Fibroblast of lung (primary cell): ENCODE data around the gene WNT10A. TPM values are rescaled to one million over a fixed set of nuclear protein-coding genes. Genes with fewer than 3 reads are reported as not detected.

Source experiments
- DNase-seq, 2 donors: peaks; one replicate each; pipeline versions ENCODE4 v3.0.0 to v3.0.0-alpha.2; 2010; ENCODE audit warnings: low read depth in 2 of 2
- H2AFZ ChIP-seq: 2 replicates; pipeline ENCODE4 v1.5.1; 2012; ENCODE audit warnings: low read length, control low read depth, inconsistent platforms
- H3K27ac ChIP-seq: 2 replicates; pipeline ENCODE4 v1.5.1; 2011; ENCODE audit warnings: low read length, control low read depth; ENCODE audit not compliant: insufficient read depth
- H3K27me3 ChIP-seq: 2 replicates; pipeline ENCODE4 v1.5.1; 2011; ENCODE audit warnings: mild to moderate bottlenecking, low read length; ENCODE audit not compliant: control insufficient read depth, insufficient read depth
- H3K36me3 ChIP-seq: 2 replicates; pipeline ENCODE4 v1.5.1; 2011; ENCODE audit warnings: low read length; ENCODE audit not compliant: control insufficient read depth, insufficient read depth
- H3K4me1 ChIP-seq: 2 replicates; pipeline ENCODE4 v1.5.1; 2011; ENCODE audit warnings: low read length; ENCODE audit not compliant: control insufficient read depth, insufficient read depth; ENCODE audit errors: extremely low read depth
- H3K4me2 ChIP-seq: 2 replicates; pipeline ENCODE4 v1.5.1; 2011; ENCODE audit warnings: low read length, control low read depth; ENCODE audit not compliant: insufficient read depth; ENCODE audit errors: extremely low read depth
- H3K4me3 ChIP-seq, 4 experiments: fragments of 200-600 bp in 1 of 4; sonication (generic) in 1 of 4; replicated peaks in 1 of 4; 2 replicates each; pipeline ENCODE4 v1.5.1; 2011 to 2016; ENCODE audit warnings: low read length in 4 of 4, low read depth in 3 of 4, mild to moderate bottlenecking in 3 of 4, control low read depth in 2 of 4, inconsistent platforms in 1 of 4, mixed read lengths in 1 of 4; ENCODE audit not compliant: insufficient read depth in 1 of 4; ENCODE audit errors: control extremely low read depth in 1 of 4
- H3K79me2 ChIP-seq: 2 replicates; pipeline ENCODE4 v1.5.1; 2012; ENCODE audit warnings: mild to moderate bottlenecking, low read length, inconsistent platforms; ENCODE audit not compliant: control insufficient read depth, insufficient read depth
- H3K9ac ChIP-seq: 2 replicates; pipeline ENCODE4 v1.5.1; 2011; ENCODE audit warnings: mild to moderate bottlenecking, low read length, control low read depth; ENCODE audit not compliant: insufficient read depth
- H3K9me3 ChIP-seq: 2 replicates; pipeline ENCODE4 v1.5.1; 2012; ENCODE audit warnings: low read depth, low read length; ENCODE audit not compliant: control insufficient read depth, insufficient read depth
- H4K20me1 ChIP-seq: 2 replicates; pipeline ENCODE4 v1.5.1; 2011; ENCODE audit warnings: low read length; ENCODE audit not compliant: control insufficient read depth, insufficient read depth; ENCODE audit errors: extremely low read depth
- CTCF ChIP-seq, 2 donors: IDR thresholded peaks in 1 of 2; conservative IDR thresholded peaks in 1 of 2; 1 replicate in 1 of 2; 2 replicates in 1 of 2; pipeline ENCODE4 v1.5.1; 2011 to 2012; ENCODE audit warnings: low read length in 2 of 2, control low read depth in 1 of 2, inconsistent platforms in 1 of 2, low read depth in 1 of 2, mild to moderate bottlenecking in 1 of 2
- EZH2 ChIP-seq: IDR thresholded peaks from 2 replicates; pipeline ENCODE4 v1.5.1; 2012; ENCODE audit warnings: low read length, control low read depth, mild to moderate bottlenecking; ENCODE audit errors: missing control alignments
- polyA plus RNA-seq, 2 donors: library from polyadenylated mRNA; depleted of rRNA in 1 of 2; stranded (reverse) in 1 of 2; unstranded in 1 of 2; fragments of >200 nt; gene quantifications; 2 replicates each; pipeline ENCODE4 v1.2.1, GENCODE V29; 2011 to 2012; ENCODE audit warnings: missing spikeins in 1 of 2
- total RNA-seq: library from RNA; depleted of rRNA; stranded (reverse); fragments of >200 nt; gene quantifications from 2 replicates; pipeline ENCODE4 v1.2.1, GENCODE V29; 2014

The WNT10A gene
- total and polyA plus RNA-seq, 2 donors (not counting 1 experiment from before 2014, with no cell fraction given), result not detected

GRCh38 chr2:218873359-218874194, 7.1 kb upstream of the WNT10A start:
- H3K79me2 ChIP-seq, result no peaks in the 10 kb centered on the region
- no peaks in the 10 kb centered on the region for H3K9me3 ChIP-seq
- H3K4me2 ChIP-seq, result no peak overlapping the region
- no peaks in the 10 kb centered on the region for H4K20me1 ChIP-seq
- TF ChIP-seq EZH2 (peak; percentile 10), CTCF (conservative IDR thresholded peaks at IDR 0.05 in 1 of 2, IDR thresholded peaks at IDR 0.05 in 1 of 2; ENCODE audit: low read depth in 1 of 2, low read length in 2 of 2) (no peak)
- peaks cover 48% of the 10 kb centered on the region for H3K27me3 ChIP-seq
- no peaks in the 10 kb centered on the region for H3K4me1 ChIP-seq
- DNase-seq, result no peak
- H3K9ac ChIP-seq, result no peak overlapping the region
- no peak overlapping the region for H2AFZ ChIP-seq
- no peak overlapping the region for H3K4me3 ChIP-seq
- no peaks in the 10 kb centered on the region for H3K36me3 ChIP-seq
- H3K27ac ChIP-seq, result no peak overlapping the region

GRCh38 chr2:218875692-218876246, 4.9 kb upstream of the WNT10A start:
- Histone ChIP-seq H3K4me2 (no peak overlapping the region), H2AFZ (no peak overlapping the region), H4K20me1 (no peaks in the 10 kb centered on the region), H3K36me3 (no peaks in the 10 kb centered on the region), H3K9ac (no peak overlapping the region), H3K27ac (no peak overlapping the region), H3K9me3 (no peaks in the 10 kb centered on the region), H3K27me3 (peaks cover 54% of the 10 kb centered on the region), H3K4me1 (no peaks in the 10 kb centered on the region), H3K4me3 (no peak overlapping the region), H3K79me2 (no peaks in the 10 kb centered on the region)
- no peak for DNase-seq
- TF ChIP-seq EZH2 (no peak), CTCF (conservative IDR thresholded peaks at IDR 0.05 in 1 of 2, IDR thresholded peaks at IDR 0.05 in 1 of 2; ENCODE audit: low read depth in 1 of 2, low read length in 2 of 2) (no peak)

- Histone ChIP-seq H3K9me3 (no peaks in the 10 kb centered on the region), H2AFZ (no peak overlapping the region), H3K79me2 (no peaks in the 10 kb centered on the region), H3K4me3 (no peak overlapping the region), H3K9ac (no peak overlapping the region), H4K20me1 (no peaks in the 10 kb centered on the region), H3K36me3 (no peaks in the 10 kb centered on the region), H3K4me1 (no peaks in the 10 kb centered on the region), H3K27ac (no peak overlapping the region), H3K27me3 (peaks cover 53% of the 10 kb centered on the region), H3K4me2 (no peak overlapping the region)
- DNase-seq, result peak; percentile 37 to 66
- TF ChIP-seq EZH2 (no peak), CTCF (conservative IDR thresholded peaks at IDR 0.05 in 1 of 2, IDR thresholded peaks at IDR 0.05 in 1 of 2; ENCODE audit: low read depth in 1 of 2, low read length in 2 of 2) (peak; percentile 95 to 97)
Observed at GRCh38 chr2:218876562-218877219, 4.0 kb upstream of the WNT10A start.
